ENCODE data around the gene FMN1. TPM values are rescaled to one million over a fixed set of nuclear protein-coding genes. Genes with fewer than 3 reads are reported as not detected.

Gene FMN1
- total and polyA plus RNA-seq, 2 donors from 2014 or later, result 0.71 to 44.8 TPM

DNA sequence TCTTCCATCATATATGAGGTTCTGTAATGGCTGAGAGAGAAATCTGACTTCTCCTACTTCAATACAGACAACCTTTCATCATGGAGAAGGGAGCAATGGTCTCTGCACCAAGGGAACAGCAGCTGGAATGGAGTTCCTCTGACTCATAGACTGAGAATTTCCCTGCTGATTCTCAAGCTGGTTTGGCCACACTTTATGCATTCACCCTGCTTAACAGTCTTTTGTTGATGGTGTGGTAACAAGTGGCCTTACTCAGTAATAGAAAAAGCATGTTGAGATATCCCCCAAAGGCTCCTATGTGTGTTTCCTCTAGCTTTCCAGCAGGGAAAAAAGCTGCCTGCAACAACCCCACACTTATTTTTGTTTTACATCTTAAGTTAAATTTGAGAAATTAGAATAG, 338.6 kb downstream of the FMN1 start:
- DNase-seq (no peak), FAIRE-seq (no peak)
- H3K27me3 ChIP-seq (ENCODE audit: control insufficient read depth, insufficient read depth, low read length), result no peaks in the 10 kb centered on the region
- H3K9ac ChIP-seq (ENCODE audit: low read length in 3 of 3), result no peak overlapping the region
- H3K4me3 ChIP-seq (ENCODE audit: low read length in 3 of 3), result no peak overlapping the region
- no peaks in the 10 kb centered on the region for H3K9me3 ChIP-seq (ENCODE audit: control insufficient read depth in 2 of 3, insufficient read depth in 1 of 3, low read length in 3 of 3)
- intact Hi-C loops (cut with DNase I), result no loop called here
- no peak overlapping the region for H3K27ac ChIP-seq (ENCODE audit: low read depth in 2 of 2, low read length in 2 of 2)
- H3K36me3 ChIP-seq (ENCODE audit: control insufficient read depth in 2 of 3, insufficient read depth in 3 of 3, low read length in 3 of 3), result no peaks in the 10 kb centered on the region
- TF ChIP-seq, protein P1, sequence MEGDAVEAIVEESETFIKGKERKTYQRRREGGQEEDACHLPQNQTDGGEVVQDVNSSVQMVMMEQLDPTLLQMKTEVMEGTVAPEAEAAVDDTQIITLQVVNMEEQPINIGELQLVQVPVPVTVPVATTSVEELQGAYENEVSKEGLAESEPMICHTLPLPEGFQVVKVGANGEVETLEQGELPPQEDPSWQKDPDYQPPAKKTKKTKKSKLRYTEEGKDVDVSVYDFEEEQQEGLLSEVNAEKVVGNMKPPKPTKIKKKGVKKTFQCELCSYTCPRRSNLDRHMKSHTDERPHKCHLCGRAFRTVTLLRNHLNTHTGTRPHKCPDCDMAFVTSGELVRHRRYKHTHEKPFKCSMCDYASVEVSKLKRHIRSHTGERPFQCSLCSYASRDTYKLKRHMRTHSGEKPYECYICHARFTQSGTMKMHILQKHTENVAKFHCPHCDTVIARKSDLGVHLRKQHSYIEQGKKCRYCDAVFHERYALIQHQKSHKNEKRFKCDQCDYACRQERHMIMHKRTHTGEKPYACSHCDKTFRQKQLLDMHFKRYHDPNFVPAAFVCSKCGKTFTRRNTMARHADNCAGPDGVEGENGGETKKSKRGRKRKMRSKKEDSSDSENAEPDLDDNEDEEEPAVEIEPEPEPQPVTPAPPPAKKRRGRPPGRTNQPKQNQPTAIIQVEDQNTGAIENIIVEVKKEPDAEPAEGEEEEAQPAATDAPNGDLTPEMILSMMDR (IDR thresholded peaks at IDR 0.05; ENCODE audit: borderline replicate concordance, extremely low read depth, insufficient read depth), result no peak
- no peaks in the 10 kb centered on the region for H3K4me1 ChIP-seq (ENCODE audit: control insufficient read depth in 2 of 3, insufficient read depth in 2 of 3, low read depth in 1 of 3, low read length in 3 of 3)

DNA sequence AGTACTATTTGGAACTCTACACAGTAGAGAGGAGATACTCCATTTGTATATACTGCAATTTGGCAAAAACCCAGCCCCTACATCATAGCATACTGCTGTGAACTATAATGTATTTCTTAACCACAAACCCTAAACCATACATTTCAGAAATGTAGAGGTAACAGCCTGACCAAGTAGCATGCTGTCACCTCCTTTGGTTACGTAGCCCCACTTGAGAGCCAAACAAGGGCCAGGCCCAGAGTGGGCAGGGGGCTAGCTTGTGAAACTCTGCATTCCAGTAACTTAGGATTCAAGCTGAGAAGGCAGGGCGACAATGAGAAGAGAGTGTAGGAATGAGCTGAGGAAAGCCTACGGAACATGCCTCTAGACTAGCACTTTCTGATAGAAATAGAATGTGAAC, 340.9 kb downstream of the FMN1 start:
- Histone ChIP-seq H3K4me3 (ENCODE audit: low read length in 3 of 3) (no peak overlapping the region), H3K4me1 (ENCODE audit: control insufficient read depth in 2 of 3, insufficient read depth in 2 of 3, low read depth in 1 of 3, low read length in 3 of 3) (no peaks in the 10 kb centered on the region), H3K27ac (ENCODE audit: low read depth in 2 of 2, low read length in 2 of 2) (no peak overlapping the region), H3K27me3 (ENCODE audit: control insufficient read depth, insufficient read depth, low read length) (no peaks in the 10 kb centered on the region), H3K36me3 (ENCODE audit: control insufficient read depth in 2 of 3, insufficient read depth in 3 of 3, low read length in 3 of 3) (no peaks in the 10 kb centered on the region), H3K9me3 (ENCODE audit: control insufficient read depth in 2 of 3, insufficient read depth in 1 of 3, low read length in 3 of 3) (no peaks in the 10 kb centered on the region), H3K9ac (ENCODE audit: low read length in 3 of 3) (no peak overlapping the region)
- intact Hi-C loops (cut with DNase I), result no loop called here
- TF ChIP-seq, protein P1 (IDR thresholded peaks at IDR 0.05; ENCODE audit: borderline replicate concordance, extremely low read depth, insufficient read depth), result no peak
- FAIRE-seq (no peak), DNase-seq (no peak)

DNA sequence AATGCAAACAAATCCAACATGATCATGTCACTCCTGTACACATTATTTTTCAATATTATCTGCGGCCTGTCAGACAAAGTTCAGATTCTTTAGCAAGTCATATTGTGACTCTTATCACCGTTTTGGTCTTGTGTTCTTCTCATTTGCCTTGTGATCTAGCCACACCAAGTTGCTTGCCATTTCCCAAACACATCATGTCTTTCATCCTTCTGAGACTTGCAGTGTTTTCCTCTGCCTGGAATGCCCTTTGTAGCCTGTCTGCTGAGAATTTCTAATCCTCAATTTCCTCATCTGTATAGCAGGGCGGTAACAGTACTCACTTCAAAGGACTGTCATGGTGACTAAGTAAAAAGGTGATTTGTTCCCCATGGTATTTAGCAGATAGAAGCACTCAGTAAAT, 341.7 kb downstream of the FMN1 start:
- Histone ChIP-seq H3K4me3 (ENCODE audit: low read length in 3 of 3) (no peak overlapping the region), H3K27me3 (ENCODE audit: control insufficient read depth, insufficient read depth, low read length) (no peaks in the 10 kb centered on the region), H3K9me3 (ENCODE audit: control insufficient read depth in 2 of 3, insufficient read depth in 1 of 3, low read length in 3 of 3) (no peaks in the 10 kb centered on the region), H3K36me3 (ENCODE audit: control insufficient read depth in 2 of 3, insufficient read depth in 3 of 3, low read length in 3 of 3) (no peaks in the 10 kb centered on the region), H3K9ac (ENCODE audit: low read length in 3 of 3) (no peak overlapping the region), H3K4me1 (ENCODE audit: control insufficient read depth in 2 of 3, insufficient read depth in 2 of 3, low read depth in 1 of 3, low read length in 3 of 3) (no peaks in the 10 kb centered on the region), H3K27ac (ENCODE audit: low read depth in 2 of 2, low read length in 2 of 2) (no peak overlapping the region)
- FAIRE-seq (no peak), DNase-seq (no peak)
- TF ChIP-seq, protein P1 (IDR thresholded peaks at IDR 0.05; ENCODE audit: borderline replicate concordance, extremely low read depth, insufficient read depth), result no peak
- intact Hi-C loops (cut with DNase I), result no loop called here

DNA sequence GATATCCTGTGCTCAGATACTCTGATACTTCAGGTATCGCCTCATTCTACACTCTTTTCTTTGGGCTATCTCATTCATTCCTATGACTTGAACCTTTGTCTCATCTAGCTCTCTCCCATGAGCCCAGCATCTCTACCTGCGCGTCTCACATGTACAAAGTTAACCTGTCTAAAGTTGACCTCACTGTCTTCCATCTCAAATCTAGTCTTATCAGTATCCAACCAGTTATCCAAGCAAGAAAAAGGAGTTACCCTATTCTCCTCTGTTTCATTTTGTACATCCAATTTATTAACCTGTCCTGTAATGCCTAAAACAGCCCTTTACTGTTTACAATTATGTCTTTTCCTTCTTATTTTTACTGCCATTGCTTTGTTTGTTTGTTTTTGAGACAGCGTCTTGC, 342.5 kb downstream of the FMN1 start:
- H3K4me3 ChIP-seq (ENCODE audit: low read length in 3 of 3), result no peak overlapping the region
- H3K9me3 ChIP-seq (ENCODE audit: control insufficient read depth in 2 of 3, insufficient read depth in 1 of 3, low read length in 3 of 3), result no peaks in the 10 kb centered on the region
- no peak overlapping the region for H3K9ac ChIP-seq (ENCODE audit: low read length in 3 of 3)
- H3K27me3 ChIP-seq (ENCODE audit: control insufficient read depth, insufficient read depth, low read length), result no peaks in the 10 kb centered on the region
- DNase-seq (no peak), FAIRE-seq (no peak)
- TF ChIP-seq, protein P1 (IDR thresholded peaks at IDR 0.05; ENCODE audit: borderline replicate concordance, extremely low read depth, insufficient read depth), result no peak
- intact Hi-C loops (cut with DNase I), result no loop called here
- H3K4me1 ChIP-seq (ENCODE audit: control insufficient read depth in 2 of 3, insufficient read depth in 2 of 3, low read depth in 1 of 3, low read length in 3 of 3), result no peaks in the 10 kb centered on the region
- no peak overlapping the region for H3K27ac ChIP-seq (ENCODE audit: low read depth in 2 of 2, low read length in 2 of 2)
- H3K36me3 ChIP-seq (ENCODE audit: control insufficient read depth in 2 of 3, insufficient read depth in 3 of 3, low read length in 3 of 3), result no peaks in the 10 kb centered on the region
